GM18870 (cell line): ENCODE measurements around the gene TAS2R60.
"Not testable (repeated sequence)": the region's sequence is repeated elsewhere in the genome, so short reads cannot be mapped to it uniquely, and the experiment has no call there.

ENCODE experiments used
- ATAC-seq: cut with Tn5 transposase; IDR thresholded peaks from one replicate; pipeline ENCODE4 v1.9.1; 2021; ENCODE audit warnings: moderate library complexity; ENCODE audit not compliant: unreplicated experiment

Gene TAS2R60

DNA sequence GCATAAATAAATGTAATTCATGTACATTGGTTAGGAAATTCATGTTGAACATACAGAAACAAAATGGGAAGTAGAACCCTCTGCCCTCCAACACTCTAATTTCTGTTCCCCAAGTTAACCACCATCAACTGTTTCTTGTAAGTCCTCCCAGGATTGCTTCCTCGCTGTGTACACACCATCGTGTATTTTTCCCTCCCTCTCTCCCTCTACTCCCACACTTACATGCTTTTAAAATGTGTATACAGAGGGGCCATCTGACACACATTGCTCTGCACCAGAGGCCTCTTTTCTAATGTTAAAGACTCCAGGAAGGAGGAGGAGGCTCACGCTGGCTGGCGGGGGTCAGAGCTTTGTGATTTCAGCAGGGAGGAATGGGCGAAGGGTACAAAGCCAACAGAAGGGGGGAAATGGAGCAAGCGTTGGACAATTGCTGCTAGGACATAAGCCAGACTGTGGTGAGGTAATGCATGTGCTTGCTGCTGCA lies 32.7 kb upstream of the TAS2R60 start:
- no peak for ATAC-seq

DNA sequence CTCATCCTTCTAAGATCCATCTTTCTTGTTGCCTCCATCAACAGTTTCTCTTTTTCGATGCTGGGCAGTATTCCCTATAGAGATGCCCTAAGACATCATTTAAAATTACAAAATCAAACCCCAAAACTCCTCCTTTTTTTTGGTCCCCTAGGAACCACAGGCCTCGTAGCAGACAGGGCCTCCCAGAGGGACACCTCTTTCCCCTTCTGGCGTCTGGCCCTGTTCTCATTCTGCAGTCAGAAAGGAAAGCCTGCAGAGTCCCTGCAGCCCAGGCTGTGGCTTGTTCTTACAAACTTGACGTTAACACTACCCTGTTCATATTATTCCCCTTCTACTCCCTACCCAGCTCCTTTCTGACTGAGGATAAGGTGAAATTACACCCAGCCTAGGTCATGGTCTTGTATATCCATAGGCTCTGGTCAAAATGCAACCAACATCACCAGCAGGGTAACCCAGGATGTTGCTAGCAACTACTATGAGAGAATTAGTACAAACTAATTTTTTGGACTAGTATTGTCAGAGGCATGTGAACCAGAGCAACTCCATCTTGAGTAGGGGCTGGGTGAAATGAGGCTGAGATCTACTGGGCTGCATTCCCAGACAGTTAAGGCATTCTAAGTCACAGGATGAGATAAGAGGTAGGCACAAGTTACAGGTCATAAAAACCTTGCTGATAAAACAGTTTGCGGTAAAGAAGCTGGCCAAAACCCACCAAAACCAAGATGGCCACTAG lies 31.1 kb upstream of the TAS2R60 start:
- no peak for ATAC-seq

DNA sequence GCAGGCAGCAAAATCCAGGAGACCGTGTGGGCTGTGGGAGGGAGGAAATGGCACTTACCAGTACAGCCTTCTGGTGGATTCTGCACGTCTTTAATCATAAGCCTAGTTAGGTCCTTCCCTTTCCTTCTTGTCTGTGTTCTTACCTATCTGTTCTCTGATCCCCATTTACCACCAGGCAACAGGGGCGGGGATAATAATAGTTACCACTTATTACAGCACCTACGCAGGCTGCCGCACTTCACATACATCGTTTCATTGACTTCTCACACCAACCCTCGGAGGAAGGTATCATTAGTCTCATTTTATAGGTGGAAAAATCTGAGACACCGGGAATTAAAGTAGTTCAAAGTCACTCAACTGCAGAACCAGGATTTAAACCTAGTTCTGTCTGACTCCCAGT lies 30.1 kb upstream of the TAS2R60 start:
- ATAC-seq, result no peak

DNA sequence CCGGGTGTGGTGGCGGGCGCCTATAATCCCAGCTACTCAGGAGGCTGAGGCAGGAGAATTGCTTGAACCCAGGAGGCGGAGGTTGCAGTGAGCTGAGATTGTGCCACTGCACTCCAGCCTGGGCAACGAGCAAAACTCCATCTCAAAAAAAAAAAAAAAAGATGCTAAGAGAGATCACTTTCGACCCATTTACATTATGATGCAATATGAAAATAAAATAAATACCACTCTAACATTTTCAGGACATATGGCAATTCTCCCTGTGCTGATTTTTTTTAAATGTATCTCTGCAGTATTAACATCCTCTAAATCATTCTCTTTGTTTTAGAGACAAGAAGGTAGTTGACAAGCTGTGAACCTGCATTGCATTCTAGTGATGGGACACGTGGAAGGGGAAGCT lies 28.0 kb upstream of the TAS2R60 start:
- ATAC-seq, result not testable (repeated sequence)

DNA sequence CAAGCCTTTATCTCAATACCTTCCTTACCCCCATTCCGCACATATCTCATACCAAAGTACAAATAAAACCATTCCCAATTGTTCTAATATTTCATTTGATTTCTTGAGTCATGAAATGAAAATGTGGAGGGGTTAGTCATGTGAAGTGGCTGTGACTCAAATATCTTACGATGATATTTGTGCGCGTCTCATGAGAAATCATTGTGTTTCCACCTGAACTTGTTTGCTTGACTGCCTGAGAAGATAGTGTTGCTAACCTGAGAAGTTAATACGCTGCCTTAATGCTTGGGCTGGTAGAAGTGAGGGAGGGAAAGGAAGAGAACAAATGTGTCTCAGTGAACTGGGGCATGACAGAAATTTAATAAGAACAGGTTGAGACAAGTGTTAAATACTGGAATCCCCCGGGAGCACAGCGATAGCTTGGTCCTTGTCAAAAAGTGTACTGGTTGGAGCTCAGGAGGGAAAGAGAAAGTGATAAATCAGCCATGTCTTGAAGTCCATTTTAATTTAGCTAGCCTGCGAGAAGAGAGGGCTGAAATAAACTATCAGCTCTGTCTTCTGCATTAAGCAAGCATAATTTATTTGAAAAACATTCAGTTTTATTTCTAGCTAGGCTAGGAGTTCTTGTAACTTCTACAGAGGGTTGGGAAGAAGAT lies 27.4 kb upstream of the TAS2R60 start:
- ATAC-seq, result no peak

DNA sequence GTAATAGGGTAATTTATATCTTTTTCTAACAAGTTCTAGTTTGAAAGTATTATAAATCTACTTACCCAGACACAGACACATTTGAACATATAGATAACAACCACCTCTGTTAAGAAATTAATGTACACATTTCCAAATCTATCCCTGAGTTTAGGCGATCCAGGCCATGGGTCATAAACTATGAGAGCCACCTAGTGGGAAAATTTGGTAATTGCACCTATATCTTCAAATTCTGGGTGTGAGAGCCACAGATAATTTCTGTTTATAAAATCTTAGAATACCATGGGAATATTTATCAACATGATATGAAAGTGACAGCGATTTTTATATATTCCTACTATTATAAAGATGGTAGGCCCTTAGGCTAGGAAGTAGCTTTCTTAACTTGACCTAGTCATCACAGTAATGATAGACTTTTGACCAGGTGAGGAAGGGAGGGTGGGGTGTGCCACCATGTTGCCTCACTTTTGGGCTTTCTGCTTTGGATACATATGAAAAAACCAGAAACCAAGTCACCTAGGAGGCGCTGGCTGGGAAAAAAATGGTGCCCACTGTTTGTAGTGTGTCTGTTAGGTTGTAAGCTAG lies 26.6 kb upstream of the TAS2R60 start:
- no peak for ATAC-seq

DNA sequence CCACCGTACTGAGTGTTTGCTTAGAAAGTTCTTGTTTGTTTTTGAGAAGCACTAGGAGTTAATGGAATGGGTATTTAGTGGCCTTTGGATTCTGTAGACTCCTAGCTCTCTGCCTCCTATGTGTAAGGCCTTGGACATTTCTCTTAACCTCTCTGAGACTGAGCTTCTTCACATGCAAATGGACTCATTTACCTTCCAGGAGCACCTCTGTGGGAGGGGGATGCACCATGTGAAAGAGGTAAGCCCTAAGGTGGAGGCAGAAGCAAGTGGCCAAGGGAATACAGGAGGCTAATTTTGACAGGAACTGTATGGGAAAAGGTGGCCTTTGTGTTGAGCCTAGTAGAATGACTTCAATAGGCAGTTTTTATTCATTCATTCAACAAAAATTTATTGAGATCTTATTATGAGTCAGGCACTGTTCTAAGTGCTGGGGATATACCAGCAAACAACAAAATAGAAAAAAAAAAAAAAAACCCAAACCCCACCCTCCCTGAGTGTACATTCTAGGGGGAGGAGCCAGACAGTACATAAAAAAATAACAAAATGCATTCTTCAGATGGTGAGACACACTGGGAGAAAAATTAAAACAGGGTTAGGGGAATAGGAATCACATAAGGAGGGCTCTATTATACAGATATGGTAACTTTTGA lies 25.4 kb upstream of the TAS2R60 start:
- ATAC-seq, result no peak

DNA sequence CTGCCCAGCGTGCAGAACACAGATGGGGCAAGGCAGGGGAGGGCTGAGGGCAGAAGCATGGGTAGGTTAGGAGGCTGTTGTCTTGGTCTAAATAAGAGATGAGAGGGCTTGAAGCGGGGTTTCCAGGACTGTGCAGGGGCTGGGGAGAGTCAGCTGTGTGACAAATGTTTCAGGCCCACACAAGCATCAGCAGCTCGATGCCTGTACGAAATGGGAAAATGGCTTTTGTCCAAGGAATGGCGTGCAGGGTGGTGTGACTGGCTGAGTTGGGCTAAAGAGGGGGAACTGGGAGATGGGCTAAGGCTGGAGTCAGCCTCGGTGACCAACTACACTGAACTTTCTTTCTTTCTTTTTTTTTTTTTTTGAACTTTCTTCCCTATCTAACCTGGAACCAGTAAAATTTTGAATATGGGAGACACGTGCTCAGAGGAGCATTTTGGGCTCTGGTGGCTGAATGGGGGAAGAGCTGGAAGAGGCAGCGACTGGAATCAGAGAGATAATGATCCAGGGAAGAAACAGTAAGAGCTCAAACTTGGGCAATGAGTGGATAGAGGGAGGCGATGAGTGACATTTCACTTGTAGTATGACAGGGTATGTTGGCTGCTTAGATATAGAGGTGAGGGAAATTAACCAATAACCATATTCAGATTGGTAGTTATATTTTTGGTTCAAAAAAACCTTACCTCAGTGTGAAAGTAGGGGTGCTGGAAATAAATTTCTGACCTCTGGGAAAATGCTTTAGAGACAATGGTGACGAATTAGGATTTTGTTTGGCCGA lies 24.4 kb upstream of the TAS2R60 start:
- no peak for ATAC-seq

DNA sequence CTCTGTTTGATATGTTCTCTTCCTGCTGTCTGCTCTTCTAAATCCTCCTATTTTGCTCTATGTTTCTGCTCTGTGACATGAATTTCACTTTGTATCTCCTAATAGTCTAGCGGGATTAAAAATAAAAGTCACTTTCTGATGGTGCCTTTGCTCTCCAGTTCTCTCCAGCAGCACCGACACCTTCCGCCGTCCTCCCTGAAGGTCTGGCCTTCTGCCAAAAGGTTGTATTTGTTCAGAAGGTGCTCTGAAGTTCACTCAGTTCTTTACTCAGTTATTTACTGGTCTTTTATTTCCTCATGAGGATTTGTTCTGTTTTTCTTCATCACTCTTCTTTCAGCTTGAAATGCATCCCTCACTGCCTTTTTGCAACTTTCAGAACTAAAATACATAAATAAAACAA lies 23.4 kb upstream of the TAS2R60 start:
- ATAC-seq, result no peak

DNA sequence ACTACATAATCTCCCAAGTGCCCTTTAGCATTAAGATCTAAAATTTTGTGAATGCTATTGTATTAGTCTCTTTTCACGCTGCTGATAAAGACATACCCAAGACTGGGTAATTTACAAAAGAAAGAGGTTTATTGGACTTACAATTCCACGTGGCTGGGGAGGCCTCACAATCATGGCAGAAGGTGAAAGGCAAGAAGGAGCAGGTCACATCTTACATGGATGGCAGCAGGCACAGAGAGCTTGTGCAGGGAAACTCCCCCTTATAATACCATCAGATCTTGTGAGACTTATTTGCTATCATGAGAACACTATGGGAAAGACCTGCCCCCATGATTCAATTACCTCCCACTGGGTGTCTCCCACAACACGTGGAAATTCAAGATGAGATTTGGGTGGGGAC lies 22.6 kb upstream of the TAS2R60 start:
- ATAC-seq, result not testable (repeated sequence)

DNA sequence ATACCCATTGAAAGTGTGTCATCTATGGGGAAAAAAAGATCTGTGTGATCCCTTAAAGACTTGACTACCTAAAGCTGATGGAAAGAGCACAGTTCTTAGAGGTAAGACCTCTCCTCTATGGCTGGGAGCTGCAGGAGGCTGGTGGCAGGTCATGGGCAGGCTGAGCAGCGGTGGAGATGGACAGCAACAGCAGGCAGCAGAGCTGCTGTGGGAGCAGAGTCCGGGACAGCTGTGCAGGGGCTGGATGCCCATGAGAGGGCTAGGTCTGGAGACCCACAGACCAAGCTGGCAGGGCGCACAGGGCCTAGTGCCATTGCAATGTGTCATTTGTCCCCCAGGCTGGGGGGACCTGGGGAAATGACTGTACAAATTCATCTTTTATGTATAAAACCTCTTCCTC lies 21.2 kb upstream of the TAS2R60 start:
- no peak for ATAC-seq

DNA sequence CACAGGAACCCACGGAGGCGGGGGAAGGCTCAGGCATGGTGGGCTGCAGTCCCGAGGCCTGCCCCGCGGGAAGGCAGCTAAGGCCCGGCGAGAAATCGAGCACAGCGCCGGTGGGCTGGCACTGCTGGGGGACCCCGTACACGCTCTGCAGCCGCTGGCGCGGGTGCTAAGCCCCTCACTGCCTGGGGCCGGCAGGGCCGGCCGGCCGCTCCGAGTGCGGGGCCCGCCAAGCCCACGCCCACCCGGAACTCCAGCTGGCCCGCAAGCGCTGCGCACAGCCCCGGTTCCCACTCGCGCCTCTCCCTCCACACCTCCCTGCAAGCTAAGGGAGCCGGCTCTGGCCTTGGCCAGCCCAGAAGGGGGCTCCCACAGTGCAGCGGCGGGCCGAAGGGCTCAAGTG lies 18.8 kb upstream of the TAS2R60 start:
- not testable (repeated sequence) for ATAC-seq

DNA sequence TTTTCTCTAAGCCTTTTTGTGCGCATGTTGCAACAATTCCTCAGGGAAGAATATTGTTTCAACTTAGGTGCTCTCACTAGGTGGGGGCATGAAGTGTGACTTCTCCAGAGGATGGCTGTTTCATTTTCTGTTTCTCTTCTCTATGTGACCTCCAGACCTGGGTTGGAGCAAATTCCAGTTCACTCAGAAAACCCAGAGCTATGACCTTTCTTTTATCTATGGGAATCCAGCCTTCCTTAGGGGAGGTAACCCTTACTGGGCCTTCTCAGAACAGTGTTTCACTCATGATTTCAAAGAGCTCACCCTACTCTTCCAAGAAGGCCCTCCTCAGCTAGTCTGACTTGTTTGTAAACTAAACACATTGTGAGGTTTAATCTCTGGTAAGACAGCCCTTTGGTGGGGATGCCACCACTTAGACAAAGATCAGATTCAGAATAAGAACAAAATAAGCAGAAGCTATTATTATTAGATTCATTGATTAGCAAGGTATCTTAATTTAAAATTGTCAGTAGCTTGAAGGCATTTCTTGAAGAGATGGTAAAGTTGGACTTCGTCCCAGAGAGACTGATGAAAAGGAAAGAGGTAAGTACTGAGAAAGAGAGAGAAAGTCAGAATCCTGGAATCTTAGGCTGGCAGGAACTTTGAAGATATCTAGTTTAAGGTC lies 16.6 kb upstream of the TAS2R60 start:
- ATAC-seq, result no peak

DNA sequence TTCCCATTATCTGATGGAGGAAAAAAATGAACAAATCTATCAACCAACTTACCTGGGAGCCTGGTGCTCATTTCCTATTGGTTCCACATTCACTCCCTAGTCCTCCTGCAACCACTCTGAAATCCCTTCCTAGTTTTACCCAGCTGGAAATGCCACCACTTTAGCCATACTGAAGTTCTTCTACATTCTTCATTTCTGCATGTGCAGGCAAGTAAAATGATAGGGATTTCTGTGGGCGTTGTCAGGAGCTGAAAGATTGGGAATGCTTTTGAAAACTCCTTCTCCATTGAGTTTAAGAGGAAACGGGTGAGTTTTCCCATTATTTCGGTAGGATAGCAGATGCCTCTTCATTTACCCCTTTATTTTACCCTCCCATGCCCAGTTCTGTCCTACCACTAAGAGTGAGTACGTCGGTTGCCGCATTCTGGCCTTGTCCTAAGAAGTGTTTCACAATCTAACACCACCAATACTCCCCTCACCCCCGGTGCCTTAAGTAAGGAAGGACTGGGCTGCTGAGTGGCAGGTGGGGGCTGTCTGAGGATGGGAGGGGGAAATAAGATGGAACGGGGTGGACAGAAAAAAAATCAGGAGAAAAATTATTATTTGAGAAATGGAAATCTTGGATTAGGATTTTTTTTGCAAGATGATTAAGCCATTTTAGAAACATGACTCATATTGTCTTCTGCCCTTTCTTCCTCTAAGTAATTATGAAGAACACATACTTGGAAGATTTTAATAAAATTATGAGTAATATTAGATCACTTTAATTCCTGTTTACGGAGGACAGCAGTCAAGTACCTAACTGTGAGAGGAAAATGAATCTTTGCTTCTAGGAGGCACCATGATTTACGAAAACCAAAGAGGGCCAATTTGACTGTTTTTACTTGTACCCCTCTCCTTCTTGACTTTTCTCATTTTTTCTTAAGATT lies 13.2 kb upstream of the TAS2R60 start:
- ATAC-seq, result no peak

DNA sequence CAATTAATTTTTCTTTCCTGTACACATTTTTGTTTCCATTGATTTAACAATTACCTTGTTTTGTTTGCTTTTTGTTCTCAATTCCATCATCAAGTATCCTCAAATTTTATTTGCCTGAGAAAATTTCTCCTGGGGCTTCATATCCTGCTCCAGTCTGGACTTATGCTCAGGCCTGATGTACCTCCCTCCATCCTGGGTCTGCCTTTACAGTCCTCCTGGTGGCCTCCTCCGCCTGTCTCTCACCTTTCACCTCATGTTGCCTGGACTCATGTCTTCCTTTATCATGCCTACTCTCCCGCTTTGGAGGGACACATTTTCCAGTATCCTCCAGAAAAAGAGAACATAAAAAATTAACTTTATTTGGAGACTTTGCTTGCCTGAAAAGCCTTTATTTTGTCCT lies 12.1 kb upstream of the TAS2R60 start:
- no peak for ATAC-seq

DNA sequence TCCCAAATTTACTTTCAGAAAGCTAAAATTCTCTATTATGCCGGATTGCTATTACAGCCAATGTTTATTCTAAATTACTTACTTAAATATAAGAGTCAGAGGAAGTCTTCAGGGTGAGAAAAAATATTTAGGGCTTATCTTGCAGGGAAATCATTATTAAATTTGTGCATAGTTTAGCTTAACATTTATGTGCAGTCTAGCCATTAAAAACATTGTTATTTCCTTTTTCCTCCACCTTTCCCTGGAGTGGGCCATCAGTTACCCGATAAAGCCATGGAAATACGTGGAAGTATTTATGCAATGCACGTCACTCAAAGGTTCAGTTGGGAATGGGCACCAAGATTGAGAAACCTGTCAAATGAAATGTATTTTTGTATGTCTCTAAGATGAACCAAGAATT lies 9.5 kb upstream of the TAS2R60 start:
- ATAC-seq, result no peak

DNA sequence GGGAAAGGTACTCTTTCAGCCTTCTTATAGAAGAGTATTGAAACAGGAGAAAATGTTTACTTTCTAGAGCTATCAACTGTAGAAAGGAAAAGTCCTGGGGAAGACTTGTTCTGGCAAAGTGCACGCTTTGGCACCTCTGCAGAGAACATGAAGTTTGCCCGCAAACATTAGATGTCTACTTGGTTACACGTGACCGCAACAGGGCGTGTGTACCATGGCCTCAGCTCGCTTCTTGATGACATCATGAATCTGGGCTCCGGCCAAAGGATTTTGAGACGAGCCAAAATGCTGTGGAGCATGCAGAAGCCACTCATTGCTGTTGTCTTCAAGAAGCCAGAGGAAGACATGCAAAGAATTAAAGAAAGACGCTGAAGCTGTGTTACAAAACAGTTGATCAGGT lies 8.6 kb upstream of the TAS2R60 start:
- ATAC-seq, result no peak

DNA sequence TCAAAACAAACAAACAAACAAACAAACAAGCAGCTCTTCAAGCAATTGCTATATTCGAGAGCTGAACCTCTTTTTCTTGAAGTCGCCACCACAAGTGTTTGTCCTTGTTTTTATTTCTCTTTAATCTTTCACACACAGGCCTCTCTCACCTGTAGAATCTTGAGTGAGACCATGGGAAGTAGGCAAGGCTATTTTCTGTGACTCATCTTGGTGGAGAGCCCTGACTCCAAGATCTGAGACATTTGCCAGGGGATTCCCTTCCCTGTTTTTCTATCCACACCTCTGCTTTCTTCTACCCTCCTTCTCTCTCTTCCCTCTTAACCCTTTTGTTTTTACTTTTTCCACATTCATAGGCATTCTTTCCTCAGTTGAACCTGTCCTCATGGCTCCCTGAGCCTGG lies 8.0 kb upstream of the TAS2R60 start:
- no peak for ATAC-seq

DNA sequence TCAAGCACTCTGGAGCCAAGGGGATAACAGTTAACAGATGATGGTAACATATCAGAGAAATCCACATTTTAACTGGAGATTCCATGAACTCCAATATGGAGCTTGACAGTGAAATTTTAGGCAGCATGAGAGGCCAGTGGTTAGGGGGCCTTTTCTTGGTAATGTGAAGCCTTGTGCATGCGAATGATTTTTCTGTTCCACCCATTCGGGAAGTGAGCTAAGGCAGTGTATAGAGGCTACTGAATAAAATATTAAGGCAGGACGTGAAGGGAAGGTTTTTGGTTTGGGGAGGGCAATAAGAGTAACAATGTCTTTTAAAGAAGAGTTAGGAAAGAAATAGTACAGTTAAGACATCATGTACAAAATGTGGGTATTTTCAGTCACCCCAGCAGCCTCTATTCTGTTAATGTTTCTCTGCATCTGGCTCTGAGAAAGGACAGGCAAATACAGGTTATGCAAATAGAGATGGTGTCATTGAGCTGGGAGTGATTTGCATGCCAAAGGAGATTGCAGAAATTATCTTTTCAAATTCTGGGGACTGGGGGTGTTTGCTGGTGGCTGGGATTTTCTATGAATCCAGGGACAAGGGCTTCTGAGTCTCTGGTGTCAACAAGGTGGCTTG lies 6.8 kb upstream of the TAS2R60 start:
- ATAC-seq, result peak; percentile 90
